ENCODE measurements around the gene DAPK2. TPM values are rescaled to one million over a fixed set of nuclear protein-coding genes. Genes with fewer than 3 reads are reported as not detected.

DAPK2 gene
- total and polyA plus RNA-seq, 7 experiments from 2014 or later, result 0.46 to 9.3 (median 4.2) TPM; not detected in 3

DNA sequence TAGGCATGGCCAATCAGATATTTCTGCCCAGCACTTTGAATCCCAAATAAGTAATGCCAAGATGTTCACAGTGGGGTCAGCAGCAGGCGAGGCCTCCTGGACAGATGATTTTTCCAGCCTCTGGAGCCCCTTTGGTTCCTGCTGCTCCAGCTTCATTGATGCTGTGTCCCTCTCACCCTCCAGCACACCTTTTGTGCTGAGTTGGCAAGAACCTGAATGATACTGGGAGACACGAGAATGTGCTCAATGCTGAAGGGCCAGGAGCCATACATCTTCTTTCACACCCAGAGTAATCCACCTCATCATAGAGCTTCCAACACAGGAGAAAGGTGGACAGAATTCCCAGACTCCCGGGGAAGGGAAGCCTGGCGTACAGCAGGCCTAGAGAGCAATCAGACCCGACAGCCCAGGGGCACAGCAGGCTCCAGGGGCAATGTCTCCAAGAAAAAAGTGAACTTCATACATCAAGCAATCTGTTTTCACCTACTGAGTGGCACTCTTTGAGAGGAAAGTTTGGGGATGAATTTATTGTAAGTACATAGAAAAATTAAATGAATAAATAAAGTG is 6.7 kb upstream of the DAPK2 start:
- no peaks in the 10 kb centered on the region for H3K36me3 ChIP-seq (ENCODE audit: control insufficient read depth in 2 of 3, insufficient read depth in 3 of 3, low read length in 3 of 3)
- Mint-ChIP-seq H3K4me3 (no peak overlapping the region), H3K27me3 (peaks cover 0 to 13% (median 5%) of the 10 kb centered on the region in 5 donors), H3K27ac (no peak overlapping the region), H3K36me3 (no peaks in the 10 kb centered on the region), H3K9me3 (no peaks in the 10 kb centered on the region), H3K4me1 (peaks cover 0 to 16% (median 5%) of the 10 kb centered on the region in 7 donors)
- no peaks in the 10 kb centered on the region for H3K4me1 ChIP-seq (ENCODE audit: control insufficient read depth in 2 of 2, insufficient read depth in 2 of 2, low read length in 2 of 2)
- no peak overlapping the region for H3K27ac ChIP-seq (ENCODE audit: low read depth, low read length)
- CTCF ChIA-PET, result no interaction called here
- intact Hi-C loops (cut with micrococcal nuclease), result no loop called here
- DNase-seq, result no peak
- ATAC-seq, result no peak
- no peaks in the 10 kb centered on the region for H3K27me3 ChIP-seq (ENCODE audit: control insufficient read depth in 2 of 2, insufficient read depth in 2 of 2, low read length in 2 of 2)
- no peak overlapping the region for H3K4me3 ChIP-seq (ENCODE audit: low read length)
- no peaks in the 10 kb centered on the region for H3K9me3 ChIP-seq (ENCODE audit: control insufficient read depth in 2 of 3, low read length in 3 of 3)
- POLR2A ChIA-PET, result no interaction called here

- no peaks in the 10 kb centered on the region for H3K9me3 ChIP-seq (ENCODE audit: control insufficient read depth in 2 of 3, low read length in 3 of 3)
- H3K27ac ChIP-seq (ENCODE audit: low read depth, low read length), result no peak overlapping the region
- no peak overlapping the region for H3K4me3 ChIP-seq (ENCODE audit: low read length)
- CTCF ChIA-PET, result interaction anchor here (0.6 kb wide), 1 partner anchor 106 kb away, joined by 4 read pairs; no protein-coding TSS in a partner anchor
- intact Hi-C loops (cut with micrococcal nuclease), result no loop called here
- Mint-ChIP-seq H3K27me3 (peaks cover 4 to 21% (median 13%) of the 10 kb centered on the region in 5 donors), H3K9me3 (no peaks in the 10 kb centered on the region), H3K4me3 (no peak overlapping the region), H3K27ac (no peak overlapping the region), H3K4me1 (peaks cover 3 to 20% (median 8%) of the 10 kb centered on the region in 7 donors), H3K36me3 (no peaks in the 10 kb centered on the region)
- no peaks in the 10 kb centered on the region for H3K27me3 ChIP-seq (ENCODE audit: control insufficient read depth in 2 of 2, insufficient read depth in 2 of 2, low read length in 2 of 2)
- POLR2A ChIA-PET, result no interaction called here
- DNase-seq (no peak), ATAC-seq (no peak)
- no peaks in the 10 kb centered on the region for H3K36me3 ChIP-seq (ENCODE audit: control insufficient read depth in 2 of 3, insufficient read depth in 3 of 3, low read length in 3 of 3)
- peaks cover 0 to 4% of the 10 kb centered on the region in 2 donors for H3K4me1 ChIP-seq (ENCODE audit: control insufficient read depth in 2 of 2, insufficient read depth in 2 of 2, low read length in 2 of 2)
These were observed 5.3 kb upstream of the DAPK2 start for GRCh38 chr15:64051407-64052259.

GRCh38 chr15:64051093-64051402 is 4.8 kb upstream of the DAPK2 start:
- Histone ChIP-seq H3K27me3 (ENCODE audit: control insufficient read depth in 2 of 2, insufficient read depth in 2 of 2, low read length in 2 of 2) (no peaks in the 10 kb centered on the region), H3K27ac (ENCODE audit: low read depth, low read length) (no peak overlapping the region), H3K9me3 (ENCODE audit: control insufficient read depth in 2 of 3, low read length in 3 of 3) (no peaks in the 10 kb centered on the region), H3K4me1 (ENCODE audit: control insufficient read depth in 2 of 2, insufficient read depth in 2 of 2, low read length in 2 of 2) (peaks cover 0 to 5% of the 10 kb centered on the region in 2 donors), H3K4me3 (ENCODE audit: low read length) (no peak overlapping the region), H3K36me3 (ENCODE audit: control insufficient read depth in 2 of 3, insufficient read depth in 3 of 3, low read length in 3 of 3) (no peaks in the 10 kb centered on the region)
- Mint-ChIP-seq H3K27ac (peak overlapping the region in 1 of 9 donors; percentile 19), H3K27me3 (peaks cover 4 to 21% (median 13%) of the 10 kb centered on the region in 5 donors), H3K4me3 (no peak overlapping the region), H3K4me1 (peaks cover 5 to 21% (median 10%) of the 10 kb centered on the region in 7 donors), H3K36me3 (no peaks in the 10 kb centered on the region), H3K9me3 (no peaks in the 10 kb centered on the region)
- ChIA-PET POLR2A (no interaction called here), CTCF (interaction anchor here (0.7 kb wide), 1 partner anchor 154 kb away, joined by 3 read pairs; no protein-coding TSS in a partner anchor)
- DNase-seq, result no peak
- intact Hi-C loops (cut with micrococcal nuclease), result no loop called here
- no peak for ATAC-seq

DNA sequence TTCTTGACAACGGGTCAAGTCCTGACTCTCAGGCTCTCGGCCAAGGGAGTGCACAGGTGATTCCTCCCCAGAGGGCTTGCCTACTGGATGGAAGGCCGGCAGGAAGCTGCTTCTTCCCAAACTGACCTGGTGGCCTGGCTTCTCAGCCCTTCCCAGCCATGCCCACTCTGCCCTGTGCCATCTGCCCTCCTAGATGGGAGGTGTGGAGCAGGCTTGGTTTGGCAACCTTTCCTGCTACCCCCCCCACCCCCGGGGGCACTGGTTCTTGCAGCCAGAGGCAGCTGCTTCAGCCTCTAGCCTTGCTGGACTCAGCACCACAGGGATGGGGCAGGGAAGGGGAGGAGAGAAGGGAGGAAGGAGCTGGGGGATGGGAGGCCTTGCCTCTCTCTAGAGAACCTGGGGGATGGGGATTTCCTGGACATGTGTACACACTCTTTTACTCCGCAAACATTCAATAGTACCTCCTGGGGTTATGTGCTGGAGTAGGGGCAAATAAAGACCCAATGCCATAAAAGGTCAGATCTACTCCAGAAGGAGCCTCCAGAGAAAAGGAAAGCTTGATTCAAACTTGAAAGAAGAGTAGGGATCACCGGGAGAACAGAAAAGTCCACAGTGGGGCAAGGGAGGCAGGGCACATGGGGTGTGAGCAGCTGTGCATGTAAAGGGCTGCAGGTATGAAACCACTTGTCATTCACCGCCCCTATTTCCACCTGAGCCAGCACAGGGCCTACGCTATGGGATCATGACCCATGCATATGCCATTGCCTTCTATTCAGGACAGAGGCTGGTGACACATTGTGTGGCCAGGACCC is 4.2 kb upstream of the DAPK2 start:
- Histone ChIP-seq H3K36me3 (ENCODE audit: control insufficient read depth in 2 of 3, insufficient read depth in 3 of 3, low read length in 3 of 3) (no peaks in the 10 kb centered on the region), H3K27me3 (ENCODE audit: control insufficient read depth in 2 of 2, insufficient read depth in 2 of 2, low read length in 2 of 2) (no peaks in the 10 kb centered on the region), H3K4me3 (ENCODE audit: low read length) (no peak overlapping the region), H3K4me1 (ENCODE audit: control insufficient read depth in 2 of 2, insufficient read depth in 2 of 2, low read length in 2 of 2) (peaks cover 0 to 5% of the 10 kb centered on the region in 2 donors), H3K27ac (ENCODE audit: low read depth, low read length) (no peak overlapping the region), H3K9me3 (ENCODE audit: control insufficient read depth in 2 of 3, low read length in 3 of 3) (no peaks in the 10 kb centered on the region)
- ChIA-PET POLR2A (no interaction called here), CTCF (interaction anchor here (0.7 to 1.3 kb wide), 2 partner anchors 154 to 298 kb away, joined by 3 read pairs; no protein-coding TSS in a partner anchor)
- intact Hi-C loops (cut with micrococcal nuclease), result no loop called here
- peaks cover 5 to 21% (median 10%) of the 10 kb centered on the region in 7 donors for H3K4me1 Mint-ChIP-seq
- peak overlapping the region in 4 of 9 donors; percentile 21 to 80 (median 47) for H3K27ac Mint-ChIP-seq
- no peaks in the 10 kb centered on the region for H3K9me3 Mint-ChIP-seq
- H3K4me3 Mint-ChIP-seq, result no peak overlapping the region
- H3K27me3 Mint-ChIP-seq, result peaks cover 4 to 21% (median 13%) of the 10 kb centered on the region in 5 donors
- ATAC-seq (no peak), DNase-seq (no peak)
- H3K36me3 Mint-ChIP-seq, result no peaks in the 10 kb centered on the region

DNA sequence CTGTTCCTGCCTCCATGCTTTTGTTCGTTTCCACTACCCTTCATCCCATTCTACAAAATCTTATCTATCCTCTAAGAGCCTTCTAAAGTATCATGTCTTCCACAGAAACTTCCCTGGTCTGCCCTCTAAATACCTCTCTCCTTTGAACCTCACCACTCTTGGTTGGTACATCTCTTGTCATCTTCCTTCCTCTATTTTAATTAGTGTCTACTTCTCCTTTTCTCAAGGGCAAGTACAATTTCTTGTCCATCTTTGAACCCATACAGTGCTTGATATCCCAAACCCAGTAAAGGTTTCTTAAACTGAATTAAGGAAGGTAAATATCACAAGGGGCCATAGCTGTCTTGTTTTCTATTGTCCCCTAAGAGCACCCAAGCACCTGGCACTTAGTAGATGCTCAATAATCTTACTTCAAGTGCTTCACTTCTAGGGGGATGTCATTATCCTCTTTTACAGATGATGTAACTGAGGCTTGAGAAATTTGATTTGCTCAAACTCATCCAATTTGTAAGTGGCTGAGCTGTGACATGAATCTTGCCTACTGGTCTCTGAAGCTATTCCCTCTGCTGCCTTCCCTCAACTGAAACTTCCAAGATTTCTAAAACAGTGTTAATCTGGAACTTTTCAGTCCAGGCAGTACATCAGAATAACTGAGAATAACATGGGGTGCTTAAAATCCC is 2.6 kb upstream of the DAPK2 start:
- ChIA-PET CTCF (interaction anchor here (0.7 to 5.8 kb wide), 2 partner anchors 296 to 299 kb away, joined by 3 to 51 read pairs; no protein-coding TSS in a partner anchor), POLR2A (no interaction called here)
- Histone ChIP-seq H3K27me3 (ENCODE audit: control insufficient read depth in 2 of 2, insufficient read depth in 2 of 2, low read length in 2 of 2) (no peaks in the 10 kb centered on the region), H3K4me3 (ENCODE audit: low read length) (no peak overlapping the region), H3K27ac (ENCODE audit: low read depth, low read length) (no peak overlapping the region), H3K9me3 (ENCODE audit: control insufficient read depth in 2 of 3, low read length in 3 of 3) (no peaks in the 10 kb centered on the region), H3K4me1 (ENCODE audit: control insufficient read depth in 2 of 2, insufficient read depth in 2 of 2, low read length in 2 of 2) (peaks cover 0 to 5% of the 10 kb centered on the region in 2 donors), H3K36me3 (ENCODE audit: control insufficient read depth in 2 of 3, insufficient read depth in 3 of 3, low read length in 3 of 3) (no peaks in the 10 kb centered on the region)
- intact Hi-C loops (cut with micrococcal nuclease), result loop anchor here in 1 of 2 donors (5.0 kb wide), 3 partner anchors 157 to 297 kb away; partner anchors contain the start of gene HERC1
- Mint-ChIP-seq H3K27ac (peak overlapping the region in 1 of 9 donors; percentile 2), H3K4me1 (peaks cover 5 to 30% (median 10%) of the 10 kb centered on the region in 7 donors), H3K36me3 (no peaks in the 10 kb centered on the region), H3K27me3 (peaks cover 4 to 31% (median 13%) of the 10 kb centered on the region in 5 donors), H3K4me3 (peak overlapping the region in 1 of 10 donors; percentile 6), H3K9me3 (no peaks in the 10 kb centered on the region)
- ATAC-seq, result peak; percentile 23
- no peak for DNase-seq

All from naive thymus-derived CD4-positive, alpha-beta T cell (primary cell).